Activated naive CD4-positive, alpha-beta T cell treated with anti-CD3 and anti-CD28 coated beads for 36 hours (primary cell): Measurements from ENCODE around the gene CSF1. TPM values are rescaled to one million over a fixed set of nuclear protein-coding genes. Genes with fewer than 3 reads are reported as not detected.

Source experiments
- CTCF ChIA-PET: fragments of 350-600 bp; sonication (Branson Sonifier 250); formaldehyde crosslinking; loops from one replicate; lab custom pipeline; 2021; ENCODE audit warnings: antibody characterized with exemption; lab: Charles Lee
- DNase-seq: peaks from one replicate; pipeline ENCODE4 v3.0.0-alpha.2; 2020
- H3K27ac Mint-ChIP-seq: one replicate; pipeline ENCODE4 v1.8.0; 2021; ENCODE audit warnings: mild to moderate bottlenecking, mixed read lengths
- H3K27me3 Mint-ChIP-seq: one replicate; pipeline ENCODE4 v1.8.0; 2021; ENCODE audit warnings: low read depth, mixed read lengths
- H3K36me3 Mint-ChIP-seq: one replicate; pipeline ENCODE4 v1.8.0; 2021; ENCODE audit warnings: low read depth, mixed read lengths
- H3K4me1 Mint-ChIP-seq: one replicate; pipeline ENCODE4 v1.8.0; 2021; ENCODE audit warnings: low read depth, mixed read lengths
- H3K4me3 Mint-ChIP-seq: one replicate; pipeline ENCODE4 v1.8.0; 2021; ENCODE audit warnings: mild to moderate bottlenecking, moderate library complexity, mixed read lengths
- H3K9me3 Mint-ChIP-seq: one replicate; pipeline ENCODE4 v1.8.0; 2021; ENCODE audit warnings: mixed read lengths
- intact Hi-C: fragments of 100-400 bp; cut with micrococcal nuclease; formaldehyde crosslinking; loops from one replicate; pipeline ENCODE4 v1.15.1; 2023
- total RNA-seq, 2 experiments: library from RNA; stranded (reverse); gene quantifications; one replicate each; pipeline ENCODE4 v1.2.3, GENCODE V29; 2021

The CSF1 gene
- total RNA-seq, 2 experiments from 2014 or later, result 12.0 to 13.5 TPM

DNA sequence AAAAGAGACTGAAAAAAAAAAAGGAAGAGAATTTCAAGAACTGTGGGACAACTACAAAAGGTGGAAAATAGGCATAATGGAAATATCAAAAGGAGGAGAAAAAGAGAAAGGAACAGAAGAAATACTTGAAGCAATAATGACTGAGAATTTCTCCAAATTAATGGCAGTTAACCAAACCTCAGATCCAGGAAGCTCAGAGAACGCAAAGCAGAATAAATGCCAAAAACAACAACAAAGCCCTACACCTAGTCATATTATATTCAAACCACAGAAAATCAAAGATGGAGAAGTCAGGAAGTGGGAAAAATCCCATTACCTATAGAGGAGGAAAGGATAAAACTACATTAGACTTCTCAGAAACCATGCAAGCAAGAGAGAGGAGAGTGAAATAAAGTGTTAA is 53.2 kb downstream of the CSF1 start:
- no peaks in the 10 kb centered on the region for H3K36me3 Mint-ChIP-seq
- no peak overlapping the region for H3K27ac Mint-ChIP-seq
- H3K27me3 Mint-ChIP-seq, result no peaks in the 10 kb centered on the region
- H3K4me3 Mint-ChIP-seq, result no peak overlapping the region
- intact Hi-C loops, result no loop called here
- no peaks in the 10 kb centered on the region for H3K4me1 Mint-ChIP-seq
- CTCF ChIA-PET, result no interaction called here
- DNase-seq, result no peak
- H3K9me3 Mint-ChIP-seq, result peaks cover 6% of the 10 kb centered on the region

DNA sequence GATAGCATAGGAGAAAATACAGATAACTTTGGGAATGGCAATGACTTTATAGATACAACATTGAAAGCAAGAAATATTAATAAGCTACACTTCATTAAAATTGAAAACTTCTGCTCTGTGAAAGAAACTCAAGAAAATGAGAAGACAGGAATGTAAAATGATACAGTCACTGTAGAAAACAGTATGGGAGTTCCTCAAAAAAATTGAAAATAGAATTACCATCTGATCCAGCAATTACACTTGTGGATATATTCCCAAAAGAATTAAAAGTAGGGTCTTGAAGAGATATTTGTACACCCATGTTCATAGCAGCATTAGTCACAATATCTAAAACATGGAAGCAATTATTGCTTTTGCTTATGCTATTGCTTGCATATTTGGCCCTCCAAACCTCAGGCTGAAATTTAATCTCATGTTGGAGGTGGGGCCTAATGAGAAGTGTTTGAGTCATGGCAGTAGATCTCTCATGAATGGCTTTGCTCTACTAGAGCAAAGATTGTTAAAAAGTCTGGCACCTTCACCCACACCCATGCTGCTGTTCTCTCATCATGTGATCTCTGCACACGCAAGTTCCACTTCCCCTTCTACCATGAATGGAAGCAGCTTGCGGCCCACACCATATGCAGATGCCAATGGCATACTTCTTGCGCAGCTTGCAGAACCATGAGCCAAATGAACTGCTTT is 58.6 kb downstream of the CSF1 start:
- intact Hi-C loops, result no loop called here
- H3K27ac Mint-ChIP-seq, result no peak overlapping the region
- H3K27me3 Mint-ChIP-seq, result no peaks in the 10 kb centered on the region
- CTCF ChIA-PET, result interaction anchor here (1.7 kb wide), 1 partner anchor 192 kb away, joined by 4 read pairs; no protein-coding TSS in a partner anchor
- H3K36me3 Mint-ChIP-seq, result no peaks in the 10 kb centered on the region
- H3K9me3 Mint-ChIP-seq, result peaks cover 6% of the 10 kb centered on the region
- H3K4me1 Mint-ChIP-seq, result no peaks in the 10 kb centered on the region
- H3K4me3 Mint-ChIP-seq, result no peak overlapping the region
- DNase-seq, result no peak

- intact Hi-C loops, result no loop called here
- Mint-ChIP-seq H3K27ac (no peak overlapping the region), H3K36me3 (no peaks in the 10 kb centered on the region), H3K4me1 (no peaks in the 10 kb centered on the region), H3K9me3 (peaks cover 6% of the 10 kb centered on the region), H3K4me3 (no peak overlapping the region), H3K27me3 (no peaks in the 10 kb centered on the region)
- CTCF ChIA-PET, result interaction anchor here (1.7 kb wide), 1 partner anchor 192 kb away, joined by 4 read pairs; no protein-coding TSS in a partner anchor
- no peak for DNase-seq
Measured at GRCh38 chr1:109969907-109970306, 59.3 kb downstream of the CSF1 start.

DNA sequence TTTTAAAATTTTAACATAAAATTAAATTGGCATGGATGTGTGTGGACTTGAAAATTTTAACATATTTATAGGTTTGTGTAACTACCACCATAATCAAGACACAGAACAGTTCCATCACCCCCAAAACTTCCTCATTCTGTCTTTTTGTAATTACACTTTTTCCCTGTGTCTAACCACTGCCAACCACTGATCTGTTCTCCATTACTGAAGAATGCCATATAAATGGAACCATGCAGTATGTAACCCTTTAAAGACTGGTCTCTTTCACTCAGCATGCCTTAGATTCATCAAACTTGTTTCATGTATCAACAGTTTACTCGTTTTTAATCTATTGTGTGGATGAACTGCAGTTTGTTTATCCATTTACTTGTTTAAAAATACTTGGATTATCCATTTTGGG is 60.9 kb downstream of the CSF1 start:
- Mint-ChIP-seq H3K9me3 (no peaks in the 10 kb centered on the region), H3K4me1 (no peaks in the 10 kb centered on the region), H3K27me3 (no peaks in the 10 kb centered on the region), H3K27ac (no peak overlapping the region), H3K36me3 (no peaks in the 10 kb centered on the region), H3K4me3 (no peak overlapping the region)
- intact Hi-C loops, result no loop called here
- DNase-seq, result no peak
- CTCF ChIA-PET, result interaction anchor here (1.0 kb wide), 1 partner anchor 194 kb away, joined by 6 read pairs; no protein-coding TSS in a partner anchor

DNA sequence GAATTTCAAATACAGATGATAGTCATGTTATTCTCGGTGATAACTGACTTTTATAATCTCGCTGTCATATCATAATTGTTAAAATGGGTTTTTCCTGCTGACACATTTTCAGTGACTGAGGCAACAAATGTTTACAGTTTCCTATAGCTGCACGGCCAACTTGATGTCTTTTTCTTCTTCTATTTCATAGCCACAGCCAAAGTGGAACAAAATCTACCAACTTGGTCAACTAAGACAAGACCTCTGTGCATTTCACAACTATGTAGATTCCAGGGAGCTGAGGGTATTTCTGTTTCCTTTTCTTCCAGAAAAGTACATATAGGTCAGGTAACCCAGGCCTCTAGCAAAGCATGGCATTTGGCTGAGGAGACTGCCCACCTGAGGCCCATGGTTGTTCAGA is 63.5 kb downstream of the CSF1 start:
- Mint-ChIP-seq H3K36me3 (no peaks in the 10 kb centered on the region), H3K27ac (no peak overlapping the region), H3K4me3 (no peak overlapping the region), H3K27me3 (no peaks in the 10 kb centered on the region), H3K9me3 (no peaks in the 10 kb centered on the region), H3K4me1 (no peaks in the 10 kb centered on the region)
- intact Hi-C loops, result no loop called here
- no peak for DNase-seq
- CTCF ChIA-PET, result interaction anchor here (15.9 kb wide), 1 partner anchor 192 kb away, joined by 622 read pairs; no protein-coding TSS in a partner anchor

GRCh38 chr1:109975718-109976117 is 65.1 kb downstream of the CSF1 start:
- H3K36me3 Mint-ChIP-seq, result no peaks in the 10 kb centered on the region
- intact Hi-C loops, result no loop called here
- H3K27me3 Mint-ChIP-seq, result no peaks in the 10 kb centered on the region
- no peaks in the 10 kb centered on the region for H3K9me3 Mint-ChIP-seq
- H3K4me1 Mint-ChIP-seq, result no peaks in the 10 kb centered on the region
- H3K4me3 Mint-ChIP-seq, result no peak overlapping the region
- CTCF ChIA-PET, result interaction anchor here (0.7 to 15.9 kb wide), 3 partner anchors 9 to 336 kb away, joined by 4 to 622 read pairs (median 6); partner anchors contain the start of gene AHCYL1
- no peak for DNase-seq
- H3K27ac Mint-ChIP-seq, result no peak overlapping the region

- no peaks in the 10 kb centered on the region for H3K4me1 Mint-ChIP-seq
- CTCF ChIA-PET, result interaction anchor here (1.1 to 15.9 kb wide), 2 partner anchors 8 to 195 kb away, joined by 6 to 622 read pairs; partner anchors contain the start of gene AHCYL1
- H3K9me3 Mint-ChIP-seq, result no peaks in the 10 kb centered on the region
- intact Hi-C loops, result no loop called here
- H3K36me3 Mint-ChIP-seq, result no peaks in the 10 kb centered on the region
- H3K27me3 Mint-ChIP-seq, result no peaks in the 10 kb centered on the region
- no peak overlapping the region for H3K27ac Mint-ChIP-seq
- no peak overlapping the region for H3K4me3 Mint-ChIP-seq
- no peak for DNase-seq
Measured at GRCh38 chr1:109976762-109977161, 66.1 kb downstream of the CSF1 start.

DNA sequence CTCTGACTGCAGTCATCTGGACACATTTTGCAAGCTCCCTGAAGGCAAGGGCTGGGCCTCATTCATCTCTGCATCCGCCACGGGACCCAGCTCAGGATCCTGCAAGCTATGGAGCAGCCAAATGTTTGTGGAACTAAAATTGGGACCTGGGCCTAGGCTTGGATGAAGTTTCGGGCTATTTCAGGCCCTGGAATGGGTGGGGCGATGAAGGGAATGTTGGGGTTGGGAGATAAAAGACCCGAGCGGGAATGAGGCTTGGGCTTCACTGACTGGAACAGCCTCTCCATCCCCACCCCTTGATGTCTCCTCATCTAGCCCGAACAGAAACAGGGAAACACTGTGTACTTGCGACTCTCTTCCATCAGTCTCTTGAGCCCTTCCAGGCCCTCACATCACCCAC is 66.6 kb downstream of the CSF1 start:
- no peak overlapping the region for H3K4me3 Mint-ChIP-seq
- intact Hi-C loops, result no loop called here
- H3K36me3 Mint-ChIP-seq, result no peaks in the 10 kb centered on the region
- H3K4me1 Mint-ChIP-seq, result no peaks in the 10 kb centered on the region
- H3K27ac Mint-ChIP-seq, result no peak overlapping the region
- CTCF ChIA-PET, result interaction anchor here (15.9 kb wide), 1 partner anchor 195 kb away, joined by 622 read pairs; no protein-coding TSS in a partner anchor
- H3K9me3 Mint-ChIP-seq, result no peaks in the 10 kb centered on the region
- H3K27me3 Mint-ChIP-seq, result no peaks in the 10 kb centered on the region
- DNase-seq, result no peak

GRCh38 chr1:109977657-109978378 is 67.2 kb downstream of the CSF1 start:
- intact Hi-C loops, result no loop called here
- Mint-ChIP-seq H3K36me3 (no peaks in the 10 kb centered on the region), H3K9me3 (no peaks in the 10 kb centered on the region), H3K4me1 (no peaks in the 10 kb centered on the region), H3K4me3 (no peak overlapping the region), H3K27me3 (no peaks in the 10 kb centered on the region), H3K27ac (no peak overlapping the region)
- DNase-seq, result no peak
- CTCF ChIA-PET, result interaction anchor here (1.7 to 15.9 kb wide), 2 partner anchors 196 to 338 kb away, joined by 6 to 622 read pairs; no protein-coding TSS in a partner anchor

- no peak overlapping the region for H3K27ac Mint-ChIP-seq
Measured at GRCh38 chr1:109978761-109979488, 68.3 kb downstream of the CSF1 start.

DNA sequence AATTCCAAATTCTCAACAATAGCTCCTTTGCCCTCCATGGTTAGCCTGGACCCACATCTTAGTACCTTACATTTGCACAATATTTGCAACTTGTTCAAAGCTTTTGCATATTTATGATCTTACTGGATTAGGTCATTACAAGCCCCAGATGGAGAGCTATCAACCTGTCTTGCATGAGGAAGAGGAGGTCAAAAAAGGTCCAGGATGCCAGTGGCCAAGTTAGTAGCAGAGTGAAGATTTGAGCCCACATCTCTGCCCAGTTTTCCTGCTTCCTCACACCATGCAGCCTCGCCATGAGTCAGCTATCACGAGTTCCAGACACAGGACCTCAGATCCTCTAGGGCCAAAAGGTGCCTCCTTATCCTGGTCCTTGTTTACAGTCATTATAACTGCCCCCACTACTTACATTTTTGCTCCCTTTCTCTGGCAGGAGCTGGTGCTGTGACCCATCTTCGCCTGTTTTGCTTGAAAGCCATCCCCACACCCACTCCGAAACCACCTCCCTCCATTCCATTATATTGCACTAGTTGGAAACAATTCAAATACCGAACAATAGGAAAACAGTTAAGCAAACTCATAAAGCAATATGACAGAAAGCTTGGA is 68.9 kb downstream of the CSF1 start:
- no peak for DNase-seq
- intact Hi-C loops, result loop anchor here (5.0 to 10.0 kb wide), 3 partner anchors 187 to 555 kb away; partner anchors contain the start of genes ATXN7L2 and PSMA5
- CTCF ChIA-PET, result interaction anchor here (0.6 to 15.9 kb wide), 5 partner anchors 115 to 434 kb away, joined by 3 to 622 read pairs (median 3); no protein-coding TSS in a partner anchor
- Mint-ChIP-seq H3K27me3 (no peaks in the 10 kb centered on the region), H3K4me3 (no peak overlapping the region), H3K36me3 (peaks cover under 1% of the 10 kb centered on the region), H3K27ac (no peak overlapping the region), H3K9me3 (no peaks in the 10 kb centered on the region), H3K4me1 (no peaks in the 10 kb centered on the region)

More at GRCh38 chr1:109978761-109979488, 68.3 kb downstream of the CSF1 start:
- H3K36me3 Mint-ChIP-seq, result no peaks in the 10 kb centered on the region
- no peaks in the 10 kb centered on the region for H3K4me1 Mint-ChIP-seq
- no peaks in the 10 kb centered on the region for H3K9me3 Mint-ChIP-seq
- H3K27me3 Mint-ChIP-seq, result no peaks in the 10 kb centered on the region
- intact Hi-C loops, result no loop called here
- H3K4me3 Mint-ChIP-seq, result no peak overlapping the region
- DNase-seq, result no peak
- CTCF ChIA-PET, result interaction anchor here (0.7 to 15.9 kb wide), 3 partner anchors 115 to 339 kb away, joined by 3 to 622 read pairs (median 6); no protein-coding TSS in a partner anchor
